ENCODE results near the gene PATJ.

Gene PATJ

GRCh38 chr1:62117018-62117750 is 374.9 kb downstream of the PATJ start:
- H3K4me3 ChIP-seq (ENCODE audit: low read depth in 1 of 2, low read length in 2 of 2): no peak overlapping the region
- H3K27me3 ChIP-seq (ENCODE audit: insufficient read depth, low read length, poor library complexity): peaks cover 5% of the 10 kb centered on the region
- H3K9ac ChIP-seq (ENCODE audit: low read depth, low read length): no peak overlapping the region
- TF ChIP-seq, protein P1, sequence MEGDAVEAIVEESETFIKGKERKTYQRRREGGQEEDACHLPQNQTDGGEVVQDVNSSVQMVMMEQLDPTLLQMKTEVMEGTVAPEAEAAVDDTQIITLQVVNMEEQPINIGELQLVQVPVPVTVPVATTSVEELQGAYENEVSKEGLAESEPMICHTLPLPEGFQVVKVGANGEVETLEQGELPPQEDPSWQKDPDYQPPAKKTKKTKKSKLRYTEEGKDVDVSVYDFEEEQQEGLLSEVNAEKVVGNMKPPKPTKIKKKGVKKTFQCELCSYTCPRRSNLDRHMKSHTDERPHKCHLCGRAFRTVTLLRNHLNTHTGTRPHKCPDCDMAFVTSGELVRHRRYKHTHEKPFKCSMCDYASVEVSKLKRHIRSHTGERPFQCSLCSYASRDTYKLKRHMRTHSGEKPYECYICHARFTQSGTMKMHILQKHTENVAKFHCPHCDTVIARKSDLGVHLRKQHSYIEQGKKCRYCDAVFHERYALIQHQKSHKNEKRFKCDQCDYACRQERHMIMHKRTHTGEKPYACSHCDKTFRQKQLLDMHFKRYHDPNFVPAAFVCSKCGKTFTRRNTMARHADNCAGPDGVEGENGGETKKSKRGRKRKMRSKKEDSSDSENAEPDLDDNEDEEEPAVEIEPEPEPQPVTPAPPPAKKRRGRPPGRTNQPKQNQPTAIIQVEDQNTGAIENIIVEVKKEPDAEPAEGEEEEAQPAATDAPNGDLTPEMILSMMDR (IDR thresholded peaks at IDR 0.05; ENCODE audit: borderline replicate concordance, extremely low read depth, low read length, poor library complexity, severe bottlenecking): no peak
- TF ChIP-seq EZH2 (IDR thresholded peaks at IDR 0.05; ENCODE audit: borderline replicate concordance, low read depth, low read length, severe bottlenecking): no peak
- H3K4me1 ChIP-seq (ENCODE audit: insufficient read depth, low read length): no peaks in the 10 kb centered on the region
- no peak overlapping the region for H3K27ac ChIP-seq (ENCODE audit: low read length)
- no peaks in the 10 kb centered on the region for H4K20me1 ChIP-seq (ENCODE audit: insufficient read depth, low read length)
- no peaks in the 10 kb centered on the region for H3K36me3 ChIP-seq (ENCODE audit: insufficient read depth, low read length)
- H3K79me2 ChIP-seq (ENCODE audit: insufficient read depth, low read length): no peaks in the 10 kb centered on the region
- H3K9me3 ChIP-seq (ENCODE audit: insufficient read depth, low read length, severe bottlenecking): no peaks in the 10 kb centered on the region
- H3K4me2 ChIP-seq (ENCODE audit: insufficient read depth, low read length): no peak overlapping the region
- DNase-seq: no peak
- ATAC-seq (ENCODE audit: insufficient read depth, low read depth): no peak
- no peak overlapping the region for H2AFZ ChIP-seq (ENCODE audit: low read depth, low read length)

GRCh38 chr1:62126579-62127290 is 384.5 kb downstream of the PATJ start:
- Histone ChIP-seq H3K36me3 (ENCODE audit: insufficient read depth, low read length) (no peaks in the 10 kb centered on the region), H3K9ac (ENCODE audit: low read depth, low read length) (no peak overlapping the region), H3K4me2 (ENCODE audit: insufficient read depth, low read length) (no peak overlapping the region), H3K79me2 (ENCODE audit: insufficient read depth, low read length) (no peaks in the 10 kb centered on the region), H2AFZ (ENCODE audit: low read depth, low read length) (no peak overlapping the region), H3K27ac (ENCODE audit: low read length) (no peak overlapping the region), H4K20me1 (ENCODE audit: insufficient read depth, low read length) (no peaks in the 10 kb centered on the region), H3K4me1 (ENCODE audit: insufficient read depth, low read length) (no peaks in the 10 kb centered on the region), H3K9me3 (ENCODE audit: insufficient read depth, low read length, severe bottlenecking) (no peaks in the 10 kb centered on the region), H3K4me3 (ENCODE audit: low read depth in 1 of 2, low read length in 2 of 2) (no peak overlapping the region), H3K27me3 (ENCODE audit: insufficient read depth, low read length, poor library complexity) (no peaks in the 10 kb centered on the region)
- DNase-seq (no peak), ATAC-seq (ENCODE audit: insufficient read depth, low read depth) (no peak)
- no peak for TF ChIP-seq EZH2 (IDR thresholded peaks at IDR 0.05; ENCODE audit: borderline replicate concordance, low read depth, low read length, severe bottlenecking)
- TF ChIP-seq, protein P1 (IDR thresholded peaks at IDR 0.05; ENCODE audit: borderline replicate concordance, extremely low read depth, low read length, poor library complexity, severe bottlenecking): no peak

DNA sequence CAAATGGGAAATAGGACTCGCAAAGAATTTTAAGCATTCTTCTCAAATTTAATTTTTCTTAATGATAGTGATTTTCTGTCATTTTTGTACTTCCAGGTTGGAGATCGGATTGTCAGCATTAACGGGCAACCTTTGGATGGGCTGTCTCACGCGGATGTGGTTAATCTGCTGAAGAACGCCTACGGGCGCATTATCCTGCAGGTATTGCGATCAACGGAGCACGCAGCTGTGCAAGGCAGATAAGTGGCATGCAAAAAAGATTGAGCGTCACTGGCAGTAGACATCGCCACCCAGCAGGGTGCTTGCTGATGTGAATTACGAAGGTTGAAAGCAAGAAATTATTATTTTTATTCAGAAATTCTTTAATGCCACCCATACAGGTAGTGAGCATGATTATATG is 386.5 kb downstream of the PATJ start:
- H3K79me2 ChIP-seq (ENCODE audit: insufficient read depth, low read length): no peaks in the 10 kb centered on the region
- H3K27ac ChIP-seq (ENCODE audit: low read length): no peak overlapping the region
- no peak overlapping the region for H2AFZ ChIP-seq (ENCODE audit: low read depth, low read length)
- no peaks in the 10 kb centered on the region for H3K27me3 ChIP-seq (ENCODE audit: insufficient read depth, low read length, poor library complexity)
- H3K4me3 ChIP-seq (ENCODE audit: low read depth in 1 of 2, low read length in 2 of 2): no peak overlapping the region
- H3K36me3 ChIP-seq (ENCODE audit: insufficient read depth, low read length): no peaks in the 10 kb centered on the region
- H3K4me2 ChIP-seq (ENCODE audit: insufficient read depth, low read length): no peak overlapping the region
- no peak for TF ChIP-seq EZH2 (IDR thresholded peaks at IDR 0.05; ENCODE audit: borderline replicate concordance, low read depth, low read length, severe bottlenecking)
- TF ChIP-seq, protein P1 (IDR thresholded peaks at IDR 0.05; ENCODE audit: borderline replicate concordance, extremely low read depth, low read length, poor library complexity, severe bottlenecking): no peak
- H4K20me1 ChIP-seq (ENCODE audit: insufficient read depth, low read length): no peaks in the 10 kb centered on the region
- no peaks in the 10 kb centered on the region for H3K4me1 ChIP-seq (ENCODE audit: insufficient read depth, low read length)
- no peaks in the 10 kb centered on the region for H3K9me3 ChIP-seq (ENCODE audit: insufficient read depth, low read length, severe bottlenecking)
- ATAC-seq (ENCODE audit: insufficient read depth, low read depth) (no peak), DNase-seq (no peak)
- H3K9ac ChIP-seq (ENCODE audit: low read depth, low read length): no peak overlapping the region

Measured in DND-41 (cell line).